Limb (tissue), 2 donors: ENCODE results near the gene POLR1A.

ENCODE experiments used
- DNase-seq, 2 donors: peaks; one replicate each; pipeline ENCODE4 v3.0.0-alpha.2; 2016; ENCODE audit errors: extremely low spot score in 2 of 2

POLR1A gene

GRCh38 chr2:86105252-86105968 lies at the start of gene POLR1A:
POLR1A (minus strand) TSS chr2:86105886; CDS start chr2:86105776, 110 bp downstream.
- peak; percentile 91 to 92 for DNase-seq

- no peak for DNase-seq
Observed at GRCh38 chr2:86150502-86150901, 44.8 kb upstream of the POLR1A start.

GRCh38 chr2:86147793-86148192 lies 42.1 kb upstream of the POLR1A start:
- DNase-seq: no peak

GRCh38 chr2:86143926-86144685 lies 38.4 kb upstream of the POLR1A start:
- DNase-seq: no peak

GRCh38 chr2:86143307-86143706 lies 37.6 kb upstream of the POLR1A start:
- DNase-seq: no peak

GRCh38 chr2:86142436-86143257 lies 37.0 kb upstream of the POLR1A start:
- no peak for DNase-seq

GRCh38 chr2:86140969-86141392 lies 35.3 kb upstream of the POLR1A start:
- no peak for DNase-seq

- no peak for DNase-seq
Observed at GRCh38 chr2:86139981-86140380, 34.3 kb upstream of the POLR1A start.

GRCh38 chr2:86138736-86139625 lies 33.3 kb upstream of the POLR1A start:
- DNase-seq: no peak

GRCh38 chr2:86136141-86136540 lies 30.5 kb upstream of the POLR1A start:
- DNase-seq: no peak

- DNase-seq: no peak
Observed at GRCh38 chr2:86135653-86136052, 30.0 kb upstream of the POLR1A start.

GRCh38 chr2:86134709-86135108 lies 29.0 kb upstream of the POLR1A start:
- no peak for DNase-seq

- no peak for DNase-seq
Observed at GRCh38 chr2:86124683-86125082, 19.0 kb upstream of the POLR1A start.

GRCh38 chr2:86123328-86123925 lies 17.7 kb upstream of the POLR1A start:
- no peak for DNase-seq

GRCh38 chr2:86118130-86118529 lies 12.4 kb upstream of the POLR1A start:
- no peak for DNase-seq

GRCh38 chr2:86107031-86107430 lies 1.3 kb upstream of the POLR1A start:
- DNase-seq: no peak

- DNase-seq: peak; percentile 93 to 99
Observed at GRCh38 chr2:86105969-86106945, 571 bp upstream of the POLR1A start, which contains the start of gene PTCD3. PTCD3 (plus strand) TSS chr2:86106235; CDS start chr2:86106248, 13 bp downstream.

GRCh38 chr2:86102157-86102556 lies 3.5 kb downstream of the POLR1A start:
- no peak for DNase-seq

GRCh38 chr2:86097913-86098312 lies 7.8 kb downstream of the POLR1A start:
- DNase-seq: no peak
